AG04450 (cell line): ENCODE data around the gene MYO5A. TPM values are rescaled to one million over a fixed set of nuclear protein-coding genes. Genes with fewer than 3 reads are reported as not detected.

Source experiments
- CTCF ChIA-PET: fragments of 300-600, 350-600 bp; formaldehyde crosslinking; extraction: SDS; loops from one replicate; lab custom pipeline; 2022; ENCODE audit warnings: antibody characterized with exemption, inconsistent platforms; lab: Charles Lee
- POLR2A ChIA-PET: fragments of 350-600 bp; formaldehyde crosslinking; extraction: SDS; loops from one replicate; lab custom pipeline; 2021; ENCODE audit warnings: antibody characterized with exemption, inconsistent platforms; lab: Yijun Ruan, JAX
- DNase-seq: peaks from one replicate; pipeline ENCODE4 v3.0.0-alpha.2; 2011; ENCODE audit warnings: low read depth, low spot score
- H3K27ac ChIP-seq: one replicate; pipeline ENCODE4 v1.5.1; 2012; ENCODE audit warnings: low read depth, low read length, control low read depth
- H3K27me3 ChIP-seq: one replicate; pipeline ENCODE4 v1.6.0; 2012; ENCODE audit warnings: low read length; ENCODE audit not compliant: control insufficient read depth, insufficient read depth
- H3K4me3 ChIP-seq: 2 replicates; pipeline ENCODE4 v1.5.1; 2011; ENCODE audit warnings: mild to moderate bottlenecking, low read depth, low read length, control low read depth
- H3K9me3 ChIP-seq: 2 replicates; pipeline ENCODE4 v1.5.1; 2012; ENCODE audit warnings: low read length; ENCODE audit not compliant: control insufficient read depth, insufficient read depth
- polyA plus RNA-seq: library from polyadenylated mRNA; depleted of rRNA; stranded (reverse); fragments of >200 nt; gene quantifications from 2 replicates; pipeline ENCODE4 v1.2.3, GENCODE V29; 2011
- TF ChIP-seq, protein P1 (sequence below): IDR thresholded peaks from 2 replicates; pipeline ENCODE4 v1.5.1; 2011; ENCODE audit warnings: low read depth, low read length, control low read depth, inconsistent platforms

Gene MYO5A
- polyA plus RNA-seq, 1 experiment = 37.2 TPM

DNA sequence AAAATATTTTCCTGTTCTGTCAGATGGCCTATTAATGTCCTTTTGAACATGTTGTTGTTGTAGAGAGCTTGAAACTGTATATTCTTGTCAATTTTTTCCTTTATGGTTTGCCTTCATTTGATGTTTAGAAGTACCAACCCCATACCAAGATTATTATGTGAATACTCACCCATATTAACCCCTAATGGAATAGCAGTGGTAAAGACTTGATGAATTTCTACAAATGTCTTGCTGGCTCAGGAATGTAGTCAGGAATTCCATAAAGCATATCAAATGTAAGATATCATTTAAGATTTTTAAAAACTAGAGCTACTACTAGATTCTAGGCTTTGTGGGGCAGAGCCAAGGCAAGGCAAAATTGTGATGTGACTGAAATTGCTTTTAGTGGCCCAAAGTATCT, 30.0 kb downstream of the MYO5A start:
- H3K4me3 ChIP-seq = no peak overlapping the region
- DNase-seq = no peak
- H3K27me3 ChIP-seq = no peaks in the 10 kb centered on the region
- H3K27ac ChIP-seq = no peak overlapping the region
- POLR2A ChIA-PET = no interaction called here
- CTCF ChIA-PET = no interaction called here
- no peaks in the 10 kb centered on the region for H3K9me3 ChIP-seq
- TF ChIP-seq, protein P1, sequence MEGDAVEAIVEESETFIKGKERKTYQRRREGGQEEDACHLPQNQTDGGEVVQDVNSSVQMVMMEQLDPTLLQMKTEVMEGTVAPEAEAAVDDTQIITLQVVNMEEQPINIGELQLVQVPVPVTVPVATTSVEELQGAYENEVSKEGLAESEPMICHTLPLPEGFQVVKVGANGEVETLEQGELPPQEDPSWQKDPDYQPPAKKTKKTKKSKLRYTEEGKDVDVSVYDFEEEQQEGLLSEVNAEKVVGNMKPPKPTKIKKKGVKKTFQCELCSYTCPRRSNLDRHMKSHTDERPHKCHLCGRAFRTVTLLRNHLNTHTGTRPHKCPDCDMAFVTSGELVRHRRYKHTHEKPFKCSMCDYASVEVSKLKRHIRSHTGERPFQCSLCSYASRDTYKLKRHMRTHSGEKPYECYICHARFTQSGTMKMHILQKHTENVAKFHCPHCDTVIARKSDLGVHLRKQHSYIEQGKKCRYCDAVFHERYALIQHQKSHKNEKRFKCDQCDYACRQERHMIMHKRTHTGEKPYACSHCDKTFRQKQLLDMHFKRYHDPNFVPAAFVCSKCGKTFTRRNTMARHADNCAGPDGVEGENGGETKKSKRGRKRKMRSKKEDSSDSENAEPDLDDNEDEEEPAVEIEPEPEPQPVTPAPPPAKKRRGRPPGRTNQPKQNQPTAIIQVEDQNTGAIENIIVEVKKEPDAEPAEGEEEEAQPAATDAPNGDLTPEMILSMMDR = no peak

DNA sequence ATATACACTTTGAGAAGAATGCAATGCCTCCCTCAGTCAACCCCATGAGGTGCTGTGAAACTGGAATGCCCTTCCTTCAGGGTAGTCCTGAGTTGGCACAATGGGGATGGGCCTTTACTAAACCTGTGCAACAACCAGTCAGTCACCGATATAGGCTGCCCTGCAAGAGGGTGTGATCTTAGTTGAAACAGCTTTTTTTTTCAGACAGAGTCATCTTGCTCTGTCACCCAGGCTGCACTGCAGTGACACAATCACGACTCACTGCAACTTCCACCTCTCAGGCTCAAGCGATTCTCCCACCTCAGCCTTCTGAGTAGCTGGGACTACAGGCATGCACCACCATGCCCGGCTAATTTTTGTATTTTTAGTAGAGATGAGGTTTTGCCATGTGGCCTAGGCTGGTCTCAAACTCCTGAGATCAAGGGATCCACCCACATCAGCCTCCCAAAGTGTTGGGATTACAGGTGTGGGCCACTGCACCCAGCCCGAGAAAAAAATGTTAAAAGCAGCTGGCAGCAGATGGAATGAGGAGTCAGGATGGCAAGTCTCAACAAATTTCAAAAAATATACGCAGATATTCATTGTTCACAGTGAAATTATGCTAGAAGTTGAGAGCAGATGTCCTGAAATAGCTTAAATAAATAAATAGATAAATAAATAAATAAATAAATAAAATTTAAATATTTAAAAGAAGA, 31.8 kb downstream of the MYO5A start:
- TF ChIP-seq, protein P1 = no peak
- POLR2A ChIA-PET = interaction anchor here (0.7 to 1.1 kb wide), 2 partner anchors 21 to 27 kb away, joined by 3 read pairs; no protein-coding TSS in a partner anchor

DNA sequence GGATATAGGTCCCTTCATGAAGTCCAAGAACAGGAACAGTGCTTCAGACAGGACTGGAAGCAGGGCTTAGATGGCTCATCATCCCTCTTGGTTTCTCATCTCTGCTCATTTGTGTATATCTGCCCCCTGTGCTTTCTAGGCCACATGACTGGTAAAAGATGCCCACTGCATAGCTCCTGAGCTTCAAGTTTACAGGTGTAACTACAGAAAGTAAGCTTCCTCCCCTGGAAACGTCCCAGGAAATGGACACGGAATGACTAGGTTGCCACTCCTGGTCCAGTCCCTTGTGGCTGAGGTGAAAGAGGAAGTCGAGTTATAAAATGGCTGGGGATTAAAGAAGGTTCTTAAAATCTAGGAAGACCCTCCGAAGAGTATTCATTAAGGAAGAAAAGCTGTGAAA, 32.5 kb downstream of the MYO5A start:
- no peak for DNase-seq
- TF ChIP-seq, protein P1 = no peak
- H3K27ac ChIP-seq = no peak overlapping the region
- POLR2A ChIA-PET = interaction anchor here (1.1 kb wide), 1 partner anchor 27 kb away, joined by 3 read pairs; no protein-coding TSS in a partner anchor
- CTCF ChIA-PET = no interaction called here
- no peaks in the 10 kb centered on the region for H3K9me3 ChIP-seq
- H3K27me3 ChIP-seq = no peaks in the 10 kb centered on the region
- H3K4me3 ChIP-seq = no peak overlapping the region

More for the DNA sequence above, 31.8 kb downstream of the MYO5A start:
- H3K27ac ChIP-seq = peak overlapping the region; percentile 21
- no peak overlapping the region for H3K4me3 ChIP-seq
- CTCF ChIA-PET = no interaction called here
- DNase-seq = no peak
- no peaks in the 10 kb centered on the region for H3K9me3 ChIP-seq
- no peaks in the 10 kb centered on the region for H3K27me3 ChIP-seq

DNA sequence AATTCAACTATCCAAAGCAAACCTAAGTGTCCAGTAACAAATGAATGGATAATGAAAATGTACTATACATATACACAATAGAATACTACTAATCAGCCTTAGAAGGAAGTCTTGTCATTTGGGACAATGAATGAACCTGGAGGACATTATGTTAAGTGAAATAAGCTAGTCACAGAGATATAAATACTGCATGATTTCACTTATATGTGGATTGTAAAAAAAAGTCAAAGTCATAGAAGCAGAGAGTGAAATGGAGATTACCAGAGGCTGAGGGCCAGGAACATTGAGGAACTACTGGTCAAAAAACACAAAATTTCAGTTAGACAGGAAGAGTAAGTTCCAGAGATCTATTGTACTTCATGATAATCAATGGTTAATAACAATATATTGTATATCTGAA, 33.6 kb downstream of the MYO5A start:
- Histone ChIP-seq H3K9me3 (no peaks in the 10 kb centered on the region), H3K27ac (no peak overlapping the region), H3K4me3 (no peak overlapping the region), H3K27me3 (no peaks in the 10 kb centered on the region)
- TF ChIP-seq, protein P1 = no peak
- POLR2A ChIA-PET = no interaction called here
- DNase-seq = no peak
- CTCF ChIA-PET = no interaction called here

DNA sequence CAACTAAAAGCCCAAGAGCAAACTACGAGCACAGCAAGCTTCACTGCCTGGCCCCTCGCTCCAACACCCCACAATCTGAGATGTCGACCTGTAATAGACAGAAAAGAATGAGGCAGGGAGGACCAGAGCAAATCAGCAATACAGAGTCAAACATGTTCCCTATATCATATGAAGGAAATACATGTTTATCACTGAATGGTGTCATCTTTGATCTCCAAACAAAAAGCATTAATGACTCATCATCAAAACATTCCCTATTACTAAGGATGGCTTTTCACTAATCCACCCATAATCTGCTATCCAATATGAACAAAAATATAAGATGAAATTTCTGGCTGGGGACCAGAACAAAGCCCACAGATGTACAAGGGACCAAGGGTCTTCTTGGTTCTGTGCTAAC, 34.7 kb downstream of the MYO5A start:
- Histone ChIP-seq H3K9me3 (no peaks in the 10 kb centered on the region), H3K4me3 (no peak overlapping the region), H3K27me3 (no peaks in the 10 kb centered on the region), H3K27ac (no peak overlapping the region)
- ChIA-PET POLR2A (interaction anchor here (0.6 kb wide), 1 partner anchor 241 kb away, joined by 3 read pairs; no protein-coding TSS in a partner anchor), CTCF (no interaction called here)
- TF ChIP-seq, protein P1 = no peak
- DNase-seq = no peak
